Heart right ventricle (tissue), 16 donors: ENCODE results near the gene MYO15A. TPM values are rescaled to one million over a fixed set of nuclear protein-coding genes. Genes with fewer than 3 reads are reported as not detected.
A peak's percentile ranks its signal among the peaks of the same experiment; 100 is the strongest.

ENCODE experiments used
- ATAC-seq, 8 donors: fragments of 200-7000 bp; cut with Tn5 transposase; one replicate each; pipeline ENCODE4 v1.9.1; 2020; ENCODE audit warnings: mild to moderate bottlenecking in 8 of 8, moderate library complexity in 8 of 8, moderate number of reproducible peaks in 1 of 8
- DNase-seq, 2 donors: peaks; one replicate each; pipeline ENCODE4 v3.0.0-alpha.2; 2020
- H3K27ac ChIP-seq, 10 donors: fragments of 200-600 bp; sonication (generic) in 2 of 10; one replicate each; pipeline versions ENCODE4 v1.5.0 to v1.8.0; 2020 to 2022; ENCODE audit warnings: mild to moderate bottlenecking in 3 of 10
- H3K27me3 ChIP-seq, 7 donors: fragments of 200-600 bp; one replicate each; pipeline ENCODE4 v1.8.0; 2021 to 2022; ENCODE audit warnings: mild to moderate bottlenecking in 2 of 7
- H3K36me3 ChIP-seq, 9 donors: fragments of 200-600 bp; sonication (generic) in 1 of 9; one replicate each; pipeline versions ENCODE4 v1.5.0 to v1.8.0; 2020 to 2022; ENCODE audit warnings: mild to moderate bottlenecking in 2 of 9
- H3K4me1 ChIP-seq, 9 donors: fragments of 200-600 bp; sonication (generic) in 1 of 9; one replicate each; pipeline versions ENCODE4 v1.5.0 to v1.8.0; 2020 to 2022; ENCODE audit warnings: mild to moderate bottlenecking in 4 of 9
- H3K4me3 ChIP-seq, 10 donors: fragments of 200-600 bp; sonication (generic) in 2 of 10; one replicate each; pipeline versions ENCODE4 v1.5.0 to v1.8.0; 2020 to 2022; ENCODE audit warnings: mild to moderate bottlenecking in 7 of 10, moderate library complexity in 2 of 10
- H3K9me3 ChIP-seq, 11 donors: fragments of 200-600 bp in 10 of 11; sonication (generic) in 2 of 11; one replicate each; pipeline versions ENCODE4 v1.5.0 to v1.8.0; 2013 to 2022; ENCODE audit warnings: mild to moderate bottlenecking in 2 of 11, control low read depth in 1 of 11, moderate library complexity in 1 of 11
- WGBS, 2 donors: extraction: QIAGEN DNeasy Blood & Tissue Kit; methylation state at CpG; one replicate each; pipeline ENCODE4 v1.1.7; 2013; ENCODE audit warnings: inconsistent platforms in 1 of 2; 5-methylcytosine and 5-hydroxymethylcytosine counted together
- intact Hi-C, 10 donors: fragments of 100-400 bp; cut with DNase I; formaldehyde crosslinking; loops; one replicate each; pipeline versions ENCODE4 v1.11.1 to v1.14.2; 2022
- polyA plus RNA-seq, 2 donors: library from polyadenylated mRNA; stranded (reverse); fragments of 200-250 nt; gene quantifications; one replicate each; pipeline ENCODE4 v1.2.3, GENCODE V29; 2013
- total RNA-seq, 10 donors: library from RNA; stranded (reverse); fragmentation: NEBNext Ultra II Directional in 3 of 10; extraction: Animal tissue kit (Norgen Biotek cat#: 25700) in 3 of 10; gene quantifications; one replicate each; pipeline versions ENCODE4 v1.2.1 to v1.2.4, GENCODE V29; 2021 to 2023
- TF ChIP-seq, protein P1 (sequence below), 9 donors: fragments of 200-600 bp; sonication (generic) in 2 of 9; IDR thresholded peaks; one replicate each; pipeline versions ENCODE4 v1.5.0 to v1.8.0; 2021 to 2022; ENCODE audit warnings: antibody characterized with exemption in 9 of 9, mild to moderate bottlenecking in 5 of 9, moderate library complexity in 1 of 9
- donor health status: Arrhythmogenic right ventricular cardiomyopathy.
- donor health status: ischemic (EF 13 %, LVEDD 7.1; RV severe dilation, severe dysfunction).
- donor health status: healthy with polysubstance abuse.
- donor health status: DM: no; HTN: yes; CAD: no.
- donor health status: DM: no; HTN: no; CAD: no.
- donor health status: ischemic (EF 25% LVEDD 6.9; RV normal size, moderate dysfunction).
- donor health status: ischemic (EF 25% LVEDD 5.7; RV mildly dilated, moderate dysfunction).
- donor health status: healthy.
- donor health status: DM: yes; HTN: yes; CAD: no.
- donor health status: Ischemic cardiomyopathy.
- donor health status: ischemic (EF 35%, LVEDD 5.7; RV mildly dilated, moderate dysfunction).
- donor health status: nonischemic (EF 11% LVEDD 7.7; RV severe dilation, severe dysfunction).
- donor health status: DM: yes; HTN: yes; CAD: no.
- donor health status: PGD.
- donor health status: ischemic (EF 29% LVEDD 5.4; RV normal size, mild dysfunction).
- donor health status: nonischemic (EF 23%, LVEDD 6.1; RV moderate dilation, normal function).

The MYO15A gene
- total and polyA plus RNA-seq, 12 donors: 0.11 to 1.2 (median 0.27) TPM; not detected in 3

- intact Hi-C loops: loop anchor here in 2 of 10 donors (5.0 kb wide), 1 partner anchor 40 kb away; no protein-coding TSS in a partner anchor
- peaks cover 14 to 46% (median 39%) of the 10 kb centered on the region in 9 donors for H3K4me1 ChIP-seq
- ATAC-seq (peak in 3 of 8 donors; percentile 0 to 29 (median 21)), DNase-seq (peak; percentile 38 to 52)
- H3K27me3 ChIP-seq: no peaks in the 10 kb centered on the region
- no peaks in the 10 kb centered on the region for H3K9me3 ChIP-seq
- peak overlapping the region; percentile 89 to 100 (median 97) for H3K27ac ChIP-seq
- 12 to 14% methylated on average over 28 of the region's 28 CpGs for WGBS, 2 donors
- peak overlapping the region; percentile 40 to 99 (median 85) for H3K4me3 ChIP-seq
- peaks cover 0 to 14% (median 0%) of the 10 kb centered on the region in 9 donors for H3K36me3 ChIP-seq
- TF ChIP-seq, protein P1, sequence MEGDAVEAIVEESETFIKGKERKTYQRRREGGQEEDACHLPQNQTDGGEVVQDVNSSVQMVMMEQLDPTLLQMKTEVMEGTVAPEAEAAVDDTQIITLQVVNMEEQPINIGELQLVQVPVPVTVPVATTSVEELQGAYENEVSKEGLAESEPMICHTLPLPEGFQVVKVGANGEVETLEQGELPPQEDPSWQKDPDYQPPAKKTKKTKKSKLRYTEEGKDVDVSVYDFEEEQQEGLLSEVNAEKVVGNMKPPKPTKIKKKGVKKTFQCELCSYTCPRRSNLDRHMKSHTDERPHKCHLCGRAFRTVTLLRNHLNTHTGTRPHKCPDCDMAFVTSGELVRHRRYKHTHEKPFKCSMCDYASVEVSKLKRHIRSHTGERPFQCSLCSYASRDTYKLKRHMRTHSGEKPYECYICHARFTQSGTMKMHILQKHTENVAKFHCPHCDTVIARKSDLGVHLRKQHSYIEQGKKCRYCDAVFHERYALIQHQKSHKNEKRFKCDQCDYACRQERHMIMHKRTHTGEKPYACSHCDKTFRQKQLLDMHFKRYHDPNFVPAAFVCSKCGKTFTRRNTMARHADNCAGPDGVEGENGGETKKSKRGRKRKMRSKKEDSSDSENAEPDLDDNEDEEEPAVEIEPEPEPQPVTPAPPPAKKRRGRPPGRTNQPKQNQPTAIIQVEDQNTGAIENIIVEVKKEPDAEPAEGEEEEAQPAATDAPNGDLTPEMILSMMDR (IDR thresholded peaks at IDR 0.05): no peak
Observed at GRCh38 chr17:18182110-18182977, 73.8 kb downstream of the MYO15A start.

GRCh38 chr17:18182978-18183333, 74.4 kb downstream of the MYO15A start:
- 0% methylated on average over 33 of the region's 33 CpGs for WGBS, 2 donors
- H3K27ac ChIP-seq: peak overlapping the region; percentile 89 to 100 (median 97)
- peak; percentile 47 to 76 (median 70) for ATAC-seq
- no peaks in the 10 kb centered on the region for H3K9me3 ChIP-seq
- peaks cover 0 to 20% (median 0%) of the 10 kb centered on the region in 9 donors for H3K36me3 ChIP-seq
- DNase-seq: peak; percentile 88 to 91
- H3K4me1 ChIP-seq: peaks cover 14 to 52% (median 45%) of the 10 kb centered on the region in 9 donors
- intact Hi-C loops: loop anchor here in 2 of 10 donors (5.0 kb wide), 1 partner anchor 41 kb away; no protein-coding TSS in a partner anchor
- no peaks in the 10 kb centered on the region for H3K27me3 ChIP-seq
- TF ChIP-seq, protein P1 (IDR thresholded peaks at IDR 0.05): no peak
- peak overlapping the region; percentile 40 to 99 (median 85) for H3K4me3 ChIP-seq

DNA sequence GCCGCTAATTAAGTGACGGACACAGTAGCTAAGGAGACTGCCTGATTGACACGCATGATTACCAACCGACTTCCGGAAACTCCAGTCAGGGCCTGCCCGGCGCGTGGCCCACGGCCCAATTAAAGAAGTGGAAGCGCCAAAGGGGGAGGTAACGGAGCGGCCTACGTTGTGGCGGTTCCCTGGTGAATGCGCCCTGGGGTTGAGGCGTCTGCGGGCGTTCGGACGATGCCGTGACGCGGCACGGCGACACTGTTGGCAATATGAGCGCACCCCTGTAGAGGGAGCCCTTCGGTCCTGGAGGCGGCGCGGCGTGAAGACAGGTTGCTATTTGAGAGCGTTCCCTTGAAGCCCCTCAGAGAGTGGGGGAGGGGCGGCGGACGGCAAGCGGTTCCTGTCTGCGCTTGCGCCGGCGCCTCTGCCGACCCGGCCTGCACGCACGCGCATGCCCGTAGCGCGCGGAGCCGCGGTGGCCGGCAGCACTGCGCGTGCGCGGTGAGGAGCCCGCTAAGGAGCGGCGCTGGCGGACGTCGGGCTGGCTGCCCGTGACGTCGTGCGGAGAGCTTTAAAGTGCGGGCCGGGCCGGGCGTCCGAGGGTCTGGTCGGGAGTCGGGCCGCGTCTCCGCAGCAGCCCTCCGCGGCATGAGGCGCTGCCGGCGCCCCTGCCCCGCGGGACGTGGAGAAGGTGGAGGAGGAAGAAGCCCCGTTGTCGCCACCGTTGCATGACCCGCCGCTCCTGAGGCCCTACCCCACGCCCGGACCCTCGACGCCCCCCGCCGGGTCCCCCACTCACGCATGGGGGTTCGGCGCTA, 75.0 kb downstream of the MYO15A start, which contains the start of gene ALKBH5:
ALKBH5 (plus strand) TSS at position 495 of the 809 bp plus-strand sequence. CDS start 416 bp downstream, outside the sequence.
- peaks cover 16 to 58% (median 50%) of the 10 kb centered on the region in 9 donors for H3K4me1 ChIP-seq
- intact Hi-C loops: loop anchor here in 2 of 10 donors (5.0 kb wide), 1 partner anchor 41 kb away; no protein-coding TSS in a partner anchor

More for the DNA sequence above, 75.0 kb downstream of the MYO15A start, which contains the start of gene ALKBH5:
- 0 to 1% methylated on average over 84 to 98 of the region's 98 CpGs for WGBS, 2 donors
- H3K27ac ChIP-seq: peak within 1 kb of the TSS; percentile 89 to 100 (median 97)
- H3K9me3 ChIP-seq: no peaks in the 10 kb centered on the region
- H3K4me3 ChIP-seq: peak within 1 kb of the TSS; percentile 67 to 99 (median 87)
- ATAC-seq: peak; percentile 92 to 97 (median 94)
- H3K27me3 ChIP-seq: no peaks in the 10 kb centered on the region
- peaks cover 0 to 24% (median 0%) of the 10 kb centered on the region in 9 donors for H3K36me3 ChIP-seq
- peak; percentile 95 to 99 for DNase-seq
- TF ChIP-seq, protein P1 (IDR thresholded peaks at IDR 0.05): peak; percentile 6 to 56 (median 31)
